Lower leg skin (tissue), 4 donors: ENCODE results near the gene MAP3K7CL. TPM values are rescaled to one million over a fixed set of nuclear protein-coding genes. Genes with fewer than 3 reads are reported as not detected.
"Not testable (repeated sequence)": the region's sequence is repeated elsewhere in the genome, so short reads cannot be mapped to it uniquely, and the experiment has no call there.

Experiments
- DNase-seq, 2 donors: peaks; one replicate each; pipeline ENCODE4 v3.0.0-alpha.2; 2019; ENCODE audit warnings: low spot score in 2 of 2
- H3K4me3 ChIP-seq: fragments of 200-600 bp; sonication (generic); 2 replicates; pipeline ENCODE4 v1.5.1; 2017; ENCODE audit warnings: mild to moderate bottlenecking, low read depth; ENCODE audit not compliant: poor library complexity, severe bottlenecking
- POLR2A ChIP-seq, 2 donors: fragments of 450-650 bp; IDR thresholded peaks; one replicate each; pipeline ENCODE4 v1.6.1; 2016 to 2017; ENCODE audit warnings: antibody characterized with exemption in 2 of 2, mild to moderate bottlenecking in 1 of 2, moderate library complexity in 1 of 2
- WGBS, 2 donors: methylation state at CpG; one replicate each; pipeline ENCODE4 v1.1.5; 2018; 5-methylcytosine and 5-hydroxymethylcytosine counted together
- intact Hi-C: fragments of 100-400 bp; cut with DNase I; formaldehyde crosslinking; loops from one replicate; pipeline ENCODE4 v1.15.0; 2023; ENCODE audit warnings: low total_unique reads
- total RNA-seq, 4 donors: library from RNA; depleted of rRNA; stranded (reverse); fragments of >200 nt; gene quantifications; one replicate each; pipeline ENCODE4 v1.1.0, GENCODE V29; 2016
- TF ChIP-seq, protein P1 (sequence below), 3 donors: fragments of 450-650 bp; IDR thresholded peaks; one replicate each; pipeline ENCODE4 v1.5.1; 2016; ENCODE audit warnings: antibody characterized with exemption in 3 of 3, mild to moderate bottlenecking in 3 of 3, moderate library complexity in 2 of 3

Gene MAP3K7CL
- total RNA-seq, 4 donors from 2014 or later = 4.6 to 17.1 (median 8.8) TPM

GRCh38 chr21:29164323-29164942 is 34.0 kb downstream of the MAP3K7CL start:
- no peak for TF ChIP-seq POLR2A (IDR thresholded peaks at IDR 0.05)
- TF ChIP-seq, protein P1, sequence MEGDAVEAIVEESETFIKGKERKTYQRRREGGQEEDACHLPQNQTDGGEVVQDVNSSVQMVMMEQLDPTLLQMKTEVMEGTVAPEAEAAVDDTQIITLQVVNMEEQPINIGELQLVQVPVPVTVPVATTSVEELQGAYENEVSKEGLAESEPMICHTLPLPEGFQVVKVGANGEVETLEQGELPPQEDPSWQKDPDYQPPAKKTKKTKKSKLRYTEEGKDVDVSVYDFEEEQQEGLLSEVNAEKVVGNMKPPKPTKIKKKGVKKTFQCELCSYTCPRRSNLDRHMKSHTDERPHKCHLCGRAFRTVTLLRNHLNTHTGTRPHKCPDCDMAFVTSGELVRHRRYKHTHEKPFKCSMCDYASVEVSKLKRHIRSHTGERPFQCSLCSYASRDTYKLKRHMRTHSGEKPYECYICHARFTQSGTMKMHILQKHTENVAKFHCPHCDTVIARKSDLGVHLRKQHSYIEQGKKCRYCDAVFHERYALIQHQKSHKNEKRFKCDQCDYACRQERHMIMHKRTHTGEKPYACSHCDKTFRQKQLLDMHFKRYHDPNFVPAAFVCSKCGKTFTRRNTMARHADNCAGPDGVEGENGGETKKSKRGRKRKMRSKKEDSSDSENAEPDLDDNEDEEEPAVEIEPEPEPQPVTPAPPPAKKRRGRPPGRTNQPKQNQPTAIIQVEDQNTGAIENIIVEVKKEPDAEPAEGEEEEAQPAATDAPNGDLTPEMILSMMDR (IDR thresholded peaks at IDR 0.05) = no peak
- intact Hi-C loops = loop anchor here (10.0 kb wide), 2 partner anchors 130 to 210 kb away; partner anchors contain the start of gene BACH1
- no peak for DNase-seq
- WGBS, 2 donors = 19 to 23% methylated on average over 8 of the region's 8 CpGs
- no peak overlapping the region for H3K4me3 ChIP-seq

DNA sequence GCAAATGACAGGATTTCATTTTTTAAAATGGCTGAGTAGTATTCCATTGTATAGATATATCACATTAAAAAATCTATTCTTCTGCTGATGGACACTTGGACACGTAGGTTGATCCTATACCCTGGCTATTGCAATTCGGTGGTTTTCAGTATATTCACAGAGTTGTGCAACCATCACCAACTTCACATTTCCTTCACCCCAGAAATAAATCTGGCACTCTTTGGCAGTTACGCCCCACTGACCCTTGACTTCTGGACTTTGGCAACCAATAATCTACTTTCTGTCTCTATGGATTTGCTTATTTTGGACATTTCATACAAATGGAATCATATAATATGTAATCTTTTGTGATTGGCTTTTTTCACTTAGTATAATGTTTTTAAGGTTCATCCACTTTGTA is 35.9 kb downstream of the MAP3K7CL start:
- 89 to 96% methylated on average over 3 of the region's 3 CpGs for WGBS, 2 donors
- no peak overlapping the region for H3K4me3 ChIP-seq
- DNase-seq = no peak
- intact Hi-C loops = loop anchor here (10.0 kb wide), 2 partner anchors 128 to 208 kb away; partner anchors contain the start of gene BACH1
- TF ChIP-seq POLR2A (IDR thresholded peaks at IDR 0.05) = no peak
- TF ChIP-seq, protein P1 (IDR thresholded peaks at IDR 0.05) = no peak

GRCh38 chr21:29166853-29167252 is 36.4 kb downstream of the MAP3K7CL start:
- no peak overlapping the region for H3K4me3 ChIP-seq
- intact Hi-C loops = loop anchor here (10.0 kb wide), 2 partner anchors 128 to 208 kb away; partner anchors contain the start of gene BACH1
- no peak for DNase-seq
- no peak for TF ChIP-seq POLR2A (IDR thresholded peaks at IDR 0.05)
- TF ChIP-seq, protein P1 (IDR thresholded peaks at IDR 0.05) = no peak
- 4 to 17% methylated on average over 1 of the region's 1 CpG for WGBS, 2 donors

DNA sequence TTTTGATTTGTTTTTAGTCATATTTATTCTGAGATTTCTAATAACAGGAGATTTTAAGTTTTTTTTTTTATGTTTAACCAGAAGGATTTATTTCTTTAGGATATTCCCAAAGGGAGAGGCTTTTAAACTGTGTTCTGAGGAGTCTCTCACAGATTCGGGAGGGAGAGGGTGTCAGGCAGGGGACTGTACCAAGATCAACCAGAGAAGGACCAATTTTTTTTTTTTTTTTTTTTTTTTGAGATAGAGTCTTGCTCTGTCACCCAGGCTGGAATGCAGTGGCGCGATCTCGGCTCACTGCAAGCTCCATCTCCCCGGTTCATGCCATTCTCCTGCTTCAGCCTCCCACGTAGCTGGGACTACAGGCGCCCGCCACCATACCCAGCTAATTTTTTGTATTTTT is 37.0 kb downstream of the MAP3K7CL start:
- intact Hi-C loops = loop anchor here (10.0 kb wide), 2 partner anchors 127 to 207 kb away; partner anchors contain the start of gene BACH1

DNA sequence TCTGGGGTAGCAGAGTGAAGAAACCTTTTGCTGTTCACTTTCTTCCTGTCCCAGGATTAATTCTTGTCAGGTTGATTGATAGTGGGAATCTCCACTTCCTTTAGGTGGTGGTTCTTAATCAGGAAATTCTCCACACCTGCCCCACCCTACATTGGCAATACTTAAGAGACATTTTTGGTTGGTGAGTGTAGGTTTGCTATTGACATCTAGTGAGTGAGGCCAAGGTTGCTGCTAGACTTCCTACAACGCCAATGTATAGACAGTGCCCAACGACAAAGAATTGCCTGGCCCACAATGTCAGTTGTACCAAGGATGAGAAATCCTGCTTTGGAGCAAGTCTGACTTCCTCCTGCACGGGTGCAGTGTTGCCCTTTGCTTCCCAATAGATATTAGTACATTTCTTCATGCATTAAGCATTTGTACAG is 38.5 kb downstream of the MAP3K7CL start:
- WGBS, 2 donors = 34 to 48% methylated on average over 3 of the region's 3 CpGs
- intact Hi-C loops = loop anchor here (10.0 kb wide), 2 partner anchors 126 to 206 kb away; partner anchors contain the start of gene BACH1
- TF ChIP-seq, protein P1 (IDR thresholded peaks at IDR 0.05) = no peak
- no peak overlapping the region for H3K4me3 ChIP-seq
- no peak for DNase-seq

More for the DNA sequence above, 37.0 kb downstream of the MAP3K7CL start:
- DNase-seq, H3K4me3 ChIP-seq: not testable (repeated sequence)
- WGBS, 2 donors = 93 to 96% methylated on average over 8 of the region's 8 CpGs

DNA sequence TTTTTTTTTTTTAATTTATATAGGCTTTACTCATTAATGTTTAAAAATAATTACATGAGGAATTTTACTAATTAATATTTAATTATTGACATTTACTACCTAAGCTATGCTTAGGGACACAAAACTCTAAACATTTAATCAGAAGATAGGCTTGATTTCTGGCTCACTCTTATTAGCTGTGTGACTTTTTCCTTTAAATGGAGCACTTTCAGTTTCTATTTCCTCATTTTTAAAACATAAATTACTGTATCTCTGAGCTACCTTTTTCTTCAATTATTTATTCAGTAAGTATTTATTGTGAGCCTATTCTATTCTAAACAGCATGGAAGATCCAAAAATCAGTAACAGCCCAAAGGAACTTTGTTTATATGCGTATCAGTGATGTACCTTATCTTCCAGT is 40.5 kb downstream of the MAP3K7CL start:
- intact Hi-C loops = no loop called here
- TF ChIP-seq, protein P1 (IDR thresholded peaks at IDR 0.05) = no peak
- no peak for TF ChIP-seq POLR2A (IDR thresholded peaks at IDR 0.05)
- H3K4me3 ChIP-seq = no peak overlapping the region

More for the DNA sequence above, 40.5 kb downstream of the MAP3K7CL start:
- DNase-seq = no peak
- WGBS, 2 donors = 97 to 100% methylated on average over 1 of the region's 1 CpG
